Adipocyte (in vitro differentiated cells): ENCODE data around the gene PADI6.
A peak's percentile ranks its signal among the peaks of the same experiment; 100 is the strongest.
"Not testable (repeated sequence)": the region's sequence is repeated elsewhere in the genome, so short reads cannot be mapped to it uniquely, and the experiment has no call there.

ENCODE experiments used
- DNase-seq: peaks from one replicate; pipeline ENCODE4 v3.0.0-alpha.2; 2015; ENCODE audit warnings: low read depth
- H3K27me3 ChIP-seq: replicated peaks from 2 replicates; pipeline ENCODE4 v1.7.0; 2013; ENCODE audit warnings: mild to moderate bottlenecking, low read length, moderate library complexity; ENCODE audit not compliant: control insufficient read depth, insufficient read depth
- H3K36me3 ChIP-seq: 2 replicates; pipeline ENCODE4 v1.7.0; 2013; ENCODE audit warnings: low read length, mild to moderate bottlenecking, moderate library complexity; ENCODE audit not compliant: control insufficient read depth, insufficient read depth, severe bottlenecking
- H3K4me1 ChIP-seq: 2 replicates; pipeline ENCODE4 v1.7.0; 2013; ENCODE audit warnings: mild to moderate bottlenecking, low read length, moderate library complexity; ENCODE audit not compliant: control insufficient read depth, insufficient read depth
- H3K4me3 ChIP-seq: 2 replicates; pipeline ENCODE4 v1.7.0; 2013; ENCODE audit warnings: mild to moderate bottlenecking, low read length, moderate library complexity
- H3K9ac ChIP-seq: 2 replicates; pipeline ENCODE4 v1.7.0; 2013; ENCODE audit warnings: mild to moderate bottlenecking, low read length, moderate library complexity
- H3K9me3 ChIP-seq: 2 replicates; pipeline ENCODE4 v1.7.0; 2013; ENCODE audit warnings: mild to moderate bottlenecking, low read length, moderate library complexity; ENCODE audit not compliant: control insufficient read depth

PADI6 gene

DNA sequence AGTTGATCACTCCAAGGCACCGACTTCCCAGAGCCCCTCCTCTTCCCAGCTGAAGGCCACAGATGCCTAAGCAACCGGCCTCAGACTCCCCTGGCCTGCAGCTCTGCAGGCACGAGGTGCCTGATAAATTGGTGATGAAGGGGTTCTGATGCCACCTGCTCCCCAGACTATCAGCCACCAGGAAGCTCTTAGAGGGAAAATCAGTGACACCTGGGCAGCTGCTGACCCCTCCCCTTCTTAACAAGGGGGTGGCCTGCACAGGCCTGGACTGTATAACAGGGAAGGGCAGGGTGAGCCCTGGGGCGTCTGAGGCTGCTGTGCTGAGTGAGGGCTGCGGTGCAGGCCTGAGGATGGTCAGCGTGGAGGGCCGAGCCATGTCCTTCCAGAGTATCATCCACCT lies at the start of gene PADI6:
Gene PADI6, plus strand, starts transcription at position 301 of the 400 bp plus-strand sequence. Its CDS starts 50 bp downstream, at position 351.
- H3K27me3 ChIP-seq, result peaks cover 53% of the 10 kb centered on the region
- no peak within 1 kb of the TSS for H3K4me3 ChIP-seq
- no peaks in the 10 kb centered on the region for H3K9me3 ChIP-seq
- H3K4me1 ChIP-seq, result no peaks in the 10 kb centered on the region
- H3K9ac ChIP-seq, result no peak within 1 kb of the TSS
- no peak for DNase-seq
- H3K36me3 ChIP-seq, result no peaks in the 10 kb centered on the region

DNA sequence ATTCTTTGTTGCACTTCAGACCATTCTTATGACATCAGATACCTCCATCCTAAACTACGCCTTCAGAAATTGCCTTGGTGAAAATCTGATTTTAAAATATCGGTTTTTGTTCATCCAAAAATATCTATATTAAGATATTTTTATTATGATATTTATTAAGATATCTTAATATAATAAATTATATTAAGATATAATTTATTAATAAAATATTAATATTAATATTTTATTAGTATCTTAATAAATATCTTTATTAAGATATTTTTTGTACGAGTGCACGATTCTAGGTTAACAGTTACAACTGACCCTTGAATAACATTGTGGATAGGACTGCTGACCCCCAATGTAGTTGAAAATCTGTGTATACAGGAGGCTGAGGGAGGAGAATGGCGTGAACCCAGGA lies 43.1 kb upstream of the PADI6 start:
- no peaks in the 10 kb centered on the region for H3K4me1 ChIP-seq
- H3K4me3 ChIP-seq, result no peak overlapping the region
- DNase-seq, result no peak
- no peaks in the 10 kb centered on the region for H3K36me3 ChIP-seq
- H3K9me3 ChIP-seq, result peaks cover 17% of the 10 kb centered on the region
- peaks cover 40% of the 10 kb centered on the region for H3K27me3 ChIP-seq
- H3K9ac ChIP-seq, result no peak overlapping the region

DNA sequence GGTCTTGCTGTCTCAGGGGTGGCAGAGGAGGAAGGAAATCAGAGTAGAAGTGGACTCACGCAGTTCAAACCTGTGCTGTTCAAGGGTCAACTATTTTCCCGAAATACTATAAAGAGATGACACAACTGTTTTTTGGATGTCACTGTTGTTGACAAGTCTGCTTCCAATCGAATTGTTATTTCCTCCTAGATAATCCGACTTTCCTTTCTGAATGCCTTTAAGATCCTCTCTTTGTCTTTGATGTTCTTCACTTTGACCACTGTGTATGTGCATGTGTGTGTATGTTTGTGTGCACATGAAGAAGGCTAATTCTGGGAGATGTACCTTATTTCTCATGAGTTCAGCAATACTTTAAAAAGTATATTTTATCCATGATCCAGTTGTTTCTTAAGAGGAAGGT lies 42.4 kb upstream of the PADI6 start:
- Histone ChIP-seq H3K4me1 (no peaks in the 10 kb centered on the region), H3K9me3 (peaks cover 16% of the 10 kb centered on the region), H3K4me3 (no peak overlapping the region), H3K9ac (no peak overlapping the region), H3K27me3 (peaks cover 40% of the 10 kb centered on the region), H3K36me3 (no peaks in the 10 kb centered on the region)
- no peak for DNase-seq

DNA sequence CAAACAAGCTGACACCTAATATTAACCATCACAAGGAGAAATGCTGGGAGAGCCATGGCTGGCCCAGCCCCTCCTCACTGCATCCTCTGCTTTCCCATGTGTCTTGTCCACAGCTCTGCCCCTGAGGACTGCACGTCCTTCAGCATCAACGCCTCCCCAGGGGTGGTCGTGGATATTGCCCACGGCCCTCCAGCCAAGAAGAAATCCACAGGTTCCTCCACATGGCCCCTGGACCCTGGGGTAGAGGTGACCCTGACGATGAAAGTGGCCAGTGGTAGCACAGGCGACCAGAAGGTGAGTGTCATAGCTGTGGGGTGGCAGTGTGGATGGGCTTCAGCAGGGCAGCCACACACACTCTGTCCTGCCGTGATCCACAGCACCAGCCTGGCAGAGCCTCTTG lies 41.1 kb upstream of the PADI6 start:
- no peaks in the 10 kb centered on the region for H3K36me3 ChIP-seq
- no peaks in the 10 kb centered on the region for H3K4me1 ChIP-seq
- no peak overlapping the region for H3K9ac ChIP-seq
- DNase-seq, result no peak
- H3K27me3 ChIP-seq, result peaks cover 35% of the 10 kb centered on the region
- no peak overlapping the region for H3K4me3 ChIP-seq
- H3K9me3 ChIP-seq, result peaks cover 13% of the 10 kb centered on the region

GRCh38 chr1:17333081-17333480 lies 38.9 kb upstream of the PADI6 start:
- H3K9me3 ChIP-seq, result peaks cover 13% of the 10 kb centered on the region
- H3K36me3 ChIP-seq, result no peaks in the 10 kb centered on the region
- DNase-seq, result no peak
- H3K4me1 ChIP-seq, result no peaks in the 10 kb centered on the region
- H3K27me3 ChIP-seq, result peaks cover 41% of the 10 kb centered on the region
- H3K4me3 ChIP-seq, result no peak overlapping the region
- no peak overlapping the region for H3K9ac ChIP-seq

DNA sequence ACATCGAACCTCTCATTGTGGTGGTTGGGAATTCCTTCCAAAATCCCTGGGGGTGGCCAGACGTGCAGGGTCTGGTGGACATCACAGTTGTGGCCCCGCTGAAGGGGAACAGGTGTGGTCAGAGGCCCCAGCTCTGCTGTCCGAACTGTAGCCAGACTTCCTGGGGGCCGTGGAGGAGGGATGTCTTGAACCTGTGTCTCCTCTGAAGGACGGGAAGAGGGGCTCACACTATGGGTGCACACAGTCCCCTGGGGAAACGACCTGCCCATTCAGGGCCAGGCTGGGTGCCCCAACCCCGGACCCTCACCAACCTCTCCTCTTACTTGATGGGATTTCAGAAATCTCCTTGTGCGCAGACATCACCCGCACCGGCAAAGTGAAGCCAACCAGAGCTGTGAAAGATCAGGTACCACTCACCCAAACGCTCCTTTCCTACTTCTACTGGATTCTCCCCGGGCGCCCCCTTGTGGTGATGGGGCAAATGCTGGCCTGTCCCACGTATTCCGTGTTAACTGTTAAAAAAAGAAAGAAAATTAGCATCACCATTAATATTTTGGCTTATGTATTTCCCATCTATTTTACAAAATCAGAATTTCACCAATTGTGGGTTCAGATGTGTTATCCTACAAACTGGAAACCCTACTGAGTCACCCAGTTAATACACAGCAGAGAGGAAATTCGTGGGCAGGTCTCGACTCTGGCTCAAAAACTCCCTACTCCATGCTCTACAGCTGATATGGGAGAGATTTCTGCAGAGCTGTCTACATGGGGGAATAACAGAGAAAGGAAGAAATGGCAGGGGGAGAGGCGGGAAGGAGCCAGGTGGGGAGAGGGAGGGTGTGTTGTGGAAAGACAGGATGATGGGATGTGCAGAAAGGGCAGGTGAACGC lies 35.9 kb upstream of the PADI6 start:
- no peak overlapping the region for H3K4me3 ChIP-seq
- no peak overlapping the region for H3K9ac ChIP-seq
- DNase-seq, result peak; percentile 77
- H3K27me3 ChIP-seq, result peaks cover 55% of the 10 kb centered on the region
- no peaks in the 10 kb centered on the region for H3K4me1 ChIP-seq
- no peaks in the 10 kb centered on the region for H3K36me3 ChIP-seq
- peaks cover 5% of the 10 kb centered on the region for H3K9me3 ChIP-seq

DNA sequence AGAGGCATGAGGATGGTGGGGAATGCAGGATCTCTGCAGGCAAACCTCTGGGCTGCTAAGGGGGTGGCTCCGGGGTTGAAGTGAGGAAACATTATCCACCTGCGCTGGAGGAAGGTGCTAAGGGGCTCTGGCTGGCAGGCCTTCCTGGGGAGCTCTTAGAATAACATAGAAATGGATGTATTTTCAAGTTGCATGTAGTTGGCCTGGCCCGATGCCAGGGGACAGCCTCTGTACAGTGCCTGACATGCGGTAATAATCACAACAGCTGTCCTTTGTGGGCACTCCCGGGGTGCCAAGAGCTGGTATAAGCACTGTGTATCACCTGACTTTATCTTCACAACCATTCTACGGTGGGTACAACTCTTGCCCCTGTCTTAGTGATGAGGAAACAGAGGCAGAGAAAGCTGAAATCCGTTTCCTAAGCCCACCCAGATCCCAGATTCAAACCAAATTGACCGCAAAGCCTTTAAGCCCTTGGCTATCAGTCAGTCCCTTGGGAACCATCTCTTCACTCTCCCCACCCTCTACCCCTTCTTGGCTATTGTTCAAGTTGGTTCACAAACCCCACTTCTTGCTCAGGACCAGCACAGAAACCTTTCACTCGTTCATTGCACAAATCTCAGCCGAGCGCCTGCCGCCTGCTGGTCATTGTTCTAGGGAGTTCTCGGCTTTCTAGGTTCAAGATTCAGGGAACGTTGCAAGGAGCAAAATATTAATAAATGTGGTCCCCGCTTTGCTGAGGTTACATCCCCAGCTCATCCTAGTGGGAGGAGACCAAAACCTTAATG lies 33.1 kb upstream of the PADI6 start:
- Histone ChIP-seq H3K4me3 (no peak overlapping the region), H3K36me3 (no peaks in the 10 kb centered on the region), H3K9ac (no peak overlapping the region), H3K4me1 (no peaks in the 10 kb centered on the region), H3K9me3 (no peaks in the 10 kb centered on the region), H3K27me3 (peaks cover 42% of the 10 kb centered on the region)
- no peak for DNase-seq

- Histone ChIP-seq H3K36me3 (no peaks in the 10 kb centered on the region), H3K4me1 (no peaks in the 10 kb centered on the region), H3K4me3 (no peak overlapping the region), H3K9me3 (no peaks in the 10 kb centered on the region), H3K27me3 (peaks cover 41% of the 10 kb centered on the region), H3K9ac (no peak overlapping the region)
- DNase-seq, result no peak
Measured at GRCh38 chr1:17339521-17339920, 32.5 kb upstream of the PADI6 start.

GRCh38 chr1:17340358-17340757 lies 31.6 kb upstream of the PADI6 start:
- Histone ChIP-seq H3K27me3 (peaks cover 40% of the 10 kb centered on the region), H3K4me1 (no peaks in the 10 kb centered on the region), H3K9ac (no peak overlapping the region), H3K9me3 (no peaks in the 10 kb centered on the region), H3K4me3 (no peak overlapping the region), H3K36me3 (no peaks in the 10 kb centered on the region)
- no peak for DNase-seq

- Histone ChIP-seq H3K27me3 (peaks cover 36% of the 10 kb centered on the region), H3K4me3 (no peak overlapping the region), H3K36me3 (no peaks in the 10 kb centered on the region), H3K4me1 (no peaks in the 10 kb centered on the region), H3K9me3 (no peaks in the 10 kb centered on the region), H3K9ac (no peak overlapping the region)
- no peak for DNase-seq
Measured at GRCh38 chr1:17342014-17342441, 30.0 kb upstream of the PADI6 start.

DNA sequence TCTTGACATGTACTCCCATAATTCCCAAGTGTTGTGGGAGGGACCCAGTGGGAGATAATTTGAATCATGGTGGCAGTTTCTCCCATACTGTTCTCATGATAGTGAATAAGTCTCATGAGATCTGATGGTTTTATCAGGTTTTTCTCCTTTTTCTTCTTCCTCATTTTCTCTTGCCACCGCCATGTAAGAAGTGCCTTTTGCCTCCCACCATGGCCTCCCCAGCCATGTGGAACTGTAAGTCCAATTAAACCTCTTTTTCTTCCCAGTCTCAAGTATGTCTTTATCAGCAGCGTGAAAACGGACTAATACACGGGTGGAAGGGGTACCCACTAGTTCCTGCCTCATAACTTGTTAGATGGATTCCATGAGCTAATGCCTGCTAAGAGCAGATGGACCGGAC lies 26.5 kb upstream of the PADI6 start:
- not testable (repeated sequence) for H3K9me3 ChIP-seq, H3K4me1 ChIP-seq, H3K9ac ChIP-seq, H3K4me3 ChIP-seq, H3K36me3 ChIP-seq, DNase-seq
- peaks cover 14% of the 10 kb centered on the region for H3K27me3 ChIP-seq
